ACHN (cell line): ENCODE results near the gene ARHGAP42.

ENCODE experiments used
- DNase-seq: peaks from one replicate; pipeline ENCODE4 v3.0.0-alpha.2; 2015
- in situ Hi-C: cut with HindIII; loops from 2 replicates; pipeline ENCODE4 v1.10.0; 2017; ENCODE audit warnings: low sequenced_read_pairs, low pct_ligation_motif_present, low pct_unique_long_range_greater_than_20kb

The ARHGAP42 gene

DNA sequence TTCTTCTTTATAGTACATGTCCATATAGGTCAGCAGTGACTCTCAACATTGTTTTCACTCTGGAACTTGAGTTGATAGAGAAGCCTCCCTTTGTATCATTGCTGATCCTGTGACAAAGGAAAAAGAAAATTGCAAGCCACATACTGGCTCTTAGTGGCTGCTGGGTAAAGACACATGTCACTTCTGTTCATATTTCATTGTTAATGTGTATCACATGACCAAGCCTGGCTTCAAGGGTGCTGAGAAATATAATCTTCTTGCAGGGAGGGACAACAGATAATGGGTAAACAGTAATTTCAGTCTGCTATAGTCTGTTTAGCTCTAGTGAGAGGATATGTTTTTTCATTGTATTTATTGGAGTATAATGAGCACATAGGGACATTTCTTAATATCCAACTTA lies 269.3 kb downstream of the ARHGAP42 start:
- DNase-seq: no peak

GRCh38 chr11:100957499-100957898 lies 270.4 kb downstream of the ARHGAP42 start:
- in situ Hi-C loops: no loop called here

More for the DNA sequence above, 269.3 kb downstream of the ARHGAP42 start:
- in situ Hi-C loops: no loop called here

GRCh38 chr11:100961633-100962032 lies 274.5 kb downstream of the ARHGAP42 start:
- in situ Hi-C loops: no loop called here
- peak; percentile 8 for DNase-seq

More at GRCh38 chr11:100957499-100957898, 270.4 kb downstream of the ARHGAP42 start:
- no peak for DNase-seq

DNA sequence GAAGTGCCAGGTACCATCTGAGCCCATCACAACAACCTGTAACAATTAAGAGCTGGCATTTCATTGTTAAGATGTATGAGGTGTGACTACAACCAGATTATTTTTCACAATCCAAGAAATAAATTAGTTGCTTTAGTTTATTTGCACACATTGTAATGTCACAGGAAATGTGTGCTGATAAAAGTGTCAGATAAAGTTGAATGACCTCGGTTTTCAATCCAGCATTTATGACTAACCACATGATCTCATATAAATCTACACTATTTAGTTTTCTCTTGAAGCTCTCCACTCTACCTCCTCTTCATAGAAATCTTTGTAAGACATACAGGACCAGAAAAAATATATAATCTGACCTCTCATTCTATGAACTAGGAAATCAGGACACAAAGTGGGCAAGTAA lies 276.3 kb downstream of the ARHGAP42 start:
- in situ Hi-C loops: no loop called here
- DNase-seq: no peak

DNA sequence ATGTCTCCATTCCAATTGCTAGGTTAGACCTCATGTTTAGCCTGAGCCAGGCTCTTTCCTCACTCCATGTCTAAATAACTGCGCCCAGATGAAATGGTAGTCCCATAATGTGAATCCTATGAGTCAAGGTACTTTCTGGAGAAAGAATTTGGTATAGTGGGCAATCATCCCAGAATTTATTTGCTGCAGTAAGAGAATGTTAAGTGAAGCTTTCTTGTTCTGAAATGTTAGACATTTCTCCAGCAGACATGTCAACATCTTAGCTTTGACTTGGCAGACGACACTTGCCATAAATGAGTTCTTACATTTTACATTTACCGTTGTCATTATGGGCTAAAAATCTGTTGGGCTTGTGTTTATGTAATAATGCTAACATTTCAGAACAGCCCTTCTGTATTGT lies 277.3 kb downstream of the ARHGAP42 start:
- in situ Hi-C loops: no loop called here
- no peak for DNase-seq

DNA sequence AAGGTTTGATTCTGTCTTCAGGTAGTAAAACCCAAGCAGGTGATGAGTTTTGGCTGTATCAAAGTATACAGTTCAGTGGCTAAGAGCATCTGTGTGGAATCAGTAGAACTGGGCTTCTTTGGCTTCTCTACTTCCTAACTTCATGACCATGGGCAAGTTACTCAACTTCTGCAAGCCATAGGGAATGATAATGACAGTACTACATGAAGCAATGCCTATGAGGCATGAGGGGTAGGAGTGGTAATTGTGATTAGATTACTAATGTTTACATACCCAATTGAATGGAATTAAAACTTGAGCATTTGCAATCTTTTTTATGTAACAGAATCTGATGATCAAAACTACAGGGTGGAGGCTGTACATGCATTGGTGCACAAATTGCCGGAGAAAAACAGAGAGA lies 278.3 kb downstream of the ARHGAP42 start:
- DNase-seq: no peak
- in situ Hi-C loops: no loop called here

GRCh38 chr11:100966366-100966765 lies 279.3 kb downstream of the ARHGAP42 start:
- no peak for DNase-seq
- in situ Hi-C loops: no loop called here

DNA sequence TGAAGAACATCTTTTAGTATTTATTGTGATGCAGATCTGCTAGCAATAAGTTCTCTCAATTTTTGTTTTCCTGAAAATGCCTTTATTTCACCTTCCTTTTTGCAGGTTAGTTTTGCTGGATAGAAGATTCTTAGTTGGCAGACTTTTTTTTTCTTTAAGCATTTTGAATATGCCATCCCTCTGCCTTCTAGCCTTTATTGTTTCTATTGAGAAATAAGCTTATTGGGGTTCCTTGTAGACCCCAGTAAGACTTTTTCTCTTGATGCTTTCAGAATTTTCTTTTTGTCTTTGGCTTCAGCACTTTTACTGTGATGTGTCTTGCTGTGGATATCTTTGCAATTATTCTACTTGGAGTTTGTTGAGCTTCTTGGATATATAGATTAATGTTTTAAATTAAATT lies 281.9 kb downstream of the ARHGAP42 start:
- in situ Hi-C loops: no loop called here

DNA sequence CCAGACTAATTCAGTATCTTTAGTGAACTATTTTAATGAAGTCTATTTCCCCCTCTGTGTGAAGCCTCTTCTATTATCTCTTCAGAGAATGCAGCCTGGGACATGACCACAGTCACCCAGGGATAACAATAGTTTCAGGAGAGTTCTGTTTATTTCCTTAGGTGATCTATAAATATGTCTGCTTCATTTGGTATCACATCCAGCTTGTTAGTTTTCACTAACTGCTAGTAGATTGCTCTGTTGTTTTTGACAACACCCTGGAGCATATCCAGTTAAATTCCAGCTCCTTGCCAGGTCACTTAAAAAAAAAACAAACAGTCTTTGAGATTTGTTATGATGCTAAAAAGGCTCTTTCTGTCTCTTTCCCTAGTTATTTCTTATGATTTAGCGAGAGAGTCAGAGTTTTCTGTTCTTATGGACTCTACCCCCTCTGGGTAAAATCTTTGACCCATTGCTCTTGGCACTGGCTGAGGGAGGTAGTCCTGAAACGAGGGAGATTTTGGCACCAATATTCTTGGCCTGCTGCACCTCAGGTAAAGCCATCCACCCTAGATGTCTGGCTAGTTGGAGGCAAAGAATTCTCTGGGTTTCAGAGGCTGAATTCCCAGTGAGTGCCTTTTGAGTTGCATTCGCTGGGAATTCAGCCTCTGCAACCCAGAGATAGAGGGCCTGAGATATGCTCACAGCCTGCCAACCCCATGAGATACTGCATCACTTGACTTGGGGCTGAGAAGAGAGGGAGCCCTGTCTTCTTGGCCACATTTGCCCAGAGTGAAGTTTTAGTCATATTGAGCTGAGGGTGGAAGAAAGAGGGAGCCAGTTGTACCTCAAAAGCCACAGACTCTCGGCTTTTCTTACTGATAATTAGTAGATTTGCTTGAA lies 283.4 kb downstream of the ARHGAP42 start:
- no peak for DNase-seq
- in situ Hi-C loops: no loop called here

More for the DNA sequence above, 281.9 kb downstream of the ARHGAP42 start:
- DNase-seq: no peak

DNA sequence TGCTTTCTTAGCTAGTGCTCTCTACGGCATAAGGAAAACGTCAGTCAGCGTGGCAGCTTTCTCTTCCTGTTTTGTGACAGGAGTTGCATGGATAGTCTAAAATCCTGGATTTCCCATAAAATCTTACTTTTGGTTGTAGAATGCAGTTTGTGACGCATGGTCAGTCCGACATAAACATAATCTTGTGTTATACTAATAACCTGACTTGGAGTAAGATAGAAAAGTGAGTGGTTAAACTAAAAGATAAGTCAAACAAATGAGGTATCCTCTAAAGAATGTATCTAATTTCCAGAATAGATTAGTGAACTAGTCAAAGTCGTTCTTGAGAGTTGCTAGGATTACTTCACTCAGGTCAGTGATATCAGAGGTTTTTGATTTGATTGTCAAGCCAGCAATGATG lies 285.0 kb downstream of the ARHGAP42 start:
- no peak for DNase-seq
- in situ Hi-C loops: no loop called here

- no peak for DNase-seq
- in situ Hi-C loops: no loop called here
Measured at GRCh38 chr11:100978442-100978841, 291.4 kb downstream of the ARHGAP42 start.

DNA sequence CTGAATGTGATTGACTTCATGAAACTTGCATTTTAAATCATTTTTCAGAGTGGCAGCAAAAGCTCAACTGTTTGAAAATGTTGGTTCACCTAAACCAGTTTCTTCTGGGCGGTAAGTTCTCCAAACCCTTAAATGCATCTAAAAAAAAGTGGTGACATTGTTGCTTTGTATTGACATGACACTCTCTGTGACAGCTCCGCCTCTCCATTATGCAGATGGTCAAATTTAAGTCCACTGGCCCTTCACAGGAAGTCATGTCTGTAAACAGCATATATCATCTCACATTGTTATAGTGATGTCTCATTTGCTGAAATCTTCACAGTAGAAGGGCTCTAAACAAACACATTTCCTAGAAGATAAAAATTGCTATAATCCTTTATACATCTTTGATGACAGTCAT lies 291.9 kb downstream of the ARHGAP42 start:
- DNase-seq: no peak
- in situ Hi-C loops: no loop called here

- DNase-seq: peak; percentile 36
Measured at GRCh38 chr11:100980156-100980555, 293.1 kb downstream of the ARHGAP42 start.

DNA sequence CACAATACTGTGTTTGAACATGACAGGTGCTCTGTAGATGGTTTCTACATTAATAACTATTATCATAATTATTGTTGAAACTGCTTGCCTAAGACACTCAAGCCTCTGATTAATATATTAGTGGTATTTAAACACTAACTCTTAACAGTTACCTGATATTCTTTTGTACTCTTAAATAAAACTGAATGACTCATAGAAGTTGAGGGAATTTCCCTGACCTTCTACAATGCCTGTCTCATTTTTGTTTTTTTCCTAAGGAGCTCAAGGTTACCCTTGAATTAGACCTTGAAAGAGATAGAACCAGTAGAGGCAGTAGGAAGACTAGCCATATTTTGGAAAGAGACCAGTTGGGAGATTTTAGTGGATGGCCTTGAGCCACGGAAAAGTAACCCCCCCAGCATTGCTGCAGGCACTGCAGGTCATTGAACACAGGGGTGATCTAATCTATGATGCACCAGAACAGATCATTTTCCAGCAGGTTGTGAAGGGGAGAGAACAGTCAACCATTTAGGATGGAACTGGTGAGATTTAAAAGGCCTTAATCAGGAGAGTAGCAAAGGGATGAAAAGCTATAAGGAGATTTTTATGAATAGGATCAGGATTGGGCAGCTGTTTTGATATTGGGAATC lies 294.2 kb downstream of the ARHGAP42 start:
- no peak for DNase-seq
- in situ Hi-C loops: no loop called here

More at GRCh38 chr11:100980156-100980555, 293.1 kb downstream of the ARHGAP42 start:
- in situ Hi-C loops: no loop called here

- no peak for DNase-seq
- in situ Hi-C loops: no loop called here
Measured at GRCh38 chr11:100984668-100985067, 297.6 kb downstream of the ARHGAP42 start.

DNA sequence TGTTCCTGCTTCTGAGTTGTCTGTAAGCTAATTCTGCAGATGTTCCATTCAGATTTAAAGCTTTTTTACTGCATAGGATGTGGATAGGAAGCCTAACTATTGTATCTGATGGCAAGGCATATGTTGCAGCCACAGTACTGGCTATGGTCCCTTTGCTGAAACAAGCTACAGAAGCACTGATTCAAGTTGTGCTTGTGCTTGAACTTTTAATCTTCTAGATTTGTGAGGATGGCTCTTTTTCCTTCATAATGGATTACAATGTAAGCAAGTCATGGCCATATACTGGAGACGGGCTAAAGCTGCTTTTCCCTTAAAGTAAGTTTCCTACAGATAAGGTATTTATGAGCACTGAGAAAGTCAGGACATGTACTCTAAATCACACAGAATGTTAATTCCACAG lies 303.8 kb downstream of the ARHGAP42 start:
- in situ Hi-C loops: no loop called here
- DNase-seq: no peak

- no peak for DNase-seq
- in situ Hi-C loops: no loop called here
Measured at GRCh38 chr11:100991541-100991940, 304.5 kb downstream of the ARHGAP42 start.

DNA sequence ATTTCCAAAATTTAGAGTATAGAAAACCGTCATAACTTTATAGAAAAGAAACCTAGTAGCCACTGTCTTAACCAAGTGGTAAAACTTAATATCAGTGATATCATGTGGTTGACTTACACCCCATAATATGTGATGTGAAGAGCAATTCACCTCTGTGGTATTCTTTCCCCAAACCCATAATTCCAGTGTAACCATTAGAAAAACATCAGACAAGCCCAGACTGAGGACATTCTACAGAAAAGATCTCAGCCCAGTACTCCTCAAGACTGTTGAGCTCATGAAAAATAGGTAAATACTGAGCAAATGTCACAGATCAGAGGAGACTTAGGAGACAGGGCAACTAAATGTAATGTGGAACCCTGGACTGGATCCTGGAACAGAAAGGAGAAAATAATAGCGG lies 307.9 kb downstream of the ARHGAP42 start:
- DNase-seq: no peak
- in situ Hi-C loops: no loop called here

GRCh38 chr11:100999756-101000155 lies 312.7 kb downstream of the ARHGAP42 start:
- DNase-seq: no peak
- in situ Hi-C loops: no loop called here

GRCh38 chr11:101003468-101003867 lies 316.4 kb downstream of the ARHGAP42 start:
- in situ Hi-C loops: no loop called here
- peak; percentile 3 for DNase-seq
